NCI-H2196 (cell line): ENCODE measurements around the gene CDCA5.

Source experiments
- DNase-seq: peaks from one replicate; lab custom pipeline; 2025; ENCODE audit not compliant: unreplicated experiment; lab: John Stamatoyannopoulos, UW

CDCA5 gene

DNA sequence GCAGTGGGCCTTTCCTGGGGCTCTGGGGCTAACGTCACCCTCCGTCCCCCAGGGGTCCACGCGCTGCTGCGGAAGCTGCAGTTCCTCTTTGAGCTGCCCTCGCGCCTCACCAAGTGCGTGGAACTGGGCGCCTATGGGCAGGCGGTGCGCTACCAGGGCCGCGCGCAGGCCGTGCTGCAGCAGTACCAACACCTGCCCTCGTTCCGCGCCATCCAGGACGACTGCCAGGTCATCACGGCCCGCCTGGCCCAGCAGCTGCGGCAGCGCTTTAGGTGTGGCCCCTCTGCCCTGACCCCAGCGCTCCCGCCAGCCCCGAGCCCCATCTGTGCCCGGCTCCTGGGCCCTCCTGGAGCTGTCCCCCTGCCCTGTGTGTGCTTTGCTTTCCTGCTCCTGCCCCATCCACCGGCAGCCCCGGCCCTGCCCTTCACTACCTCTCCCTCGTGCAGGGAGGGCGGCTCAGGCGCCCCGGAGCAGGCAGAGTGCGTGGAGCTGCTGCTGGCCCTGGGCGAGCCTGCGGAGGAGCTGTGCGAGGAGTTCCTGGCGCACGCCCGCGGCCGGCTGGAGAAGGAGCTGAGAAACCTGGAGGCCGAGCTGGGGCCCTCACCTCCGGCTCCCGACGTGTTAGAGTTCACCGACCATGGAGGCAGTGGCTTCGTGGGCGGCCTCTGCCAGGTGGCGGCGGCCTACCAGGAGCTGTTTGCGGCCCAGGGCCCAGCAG, 24.1 kb upstream of the CDCA5 start:
- no peak for DNase-seq

DNA sequence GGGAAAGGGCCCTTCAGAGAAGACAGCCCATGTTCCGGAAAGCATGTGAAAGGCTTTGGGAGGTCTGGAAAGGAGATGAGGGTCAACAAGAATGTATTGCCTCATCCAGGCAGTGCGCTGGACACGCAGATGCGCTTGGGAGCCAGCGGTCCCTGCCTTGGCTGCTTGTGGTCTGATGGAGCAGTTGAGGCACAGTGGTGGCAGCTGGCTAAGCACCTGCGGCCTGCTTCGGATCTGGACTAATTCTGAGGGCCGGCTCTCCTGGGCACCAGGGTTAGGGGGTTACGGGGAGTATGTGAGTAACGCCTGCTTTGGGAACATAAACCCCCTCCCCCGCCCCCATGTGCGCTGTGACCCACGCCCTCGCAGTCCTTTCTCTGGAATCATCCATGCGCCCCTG, 23.2 kb upstream of the CDCA5 start:
- no peak for DNase-seq

DNA sequence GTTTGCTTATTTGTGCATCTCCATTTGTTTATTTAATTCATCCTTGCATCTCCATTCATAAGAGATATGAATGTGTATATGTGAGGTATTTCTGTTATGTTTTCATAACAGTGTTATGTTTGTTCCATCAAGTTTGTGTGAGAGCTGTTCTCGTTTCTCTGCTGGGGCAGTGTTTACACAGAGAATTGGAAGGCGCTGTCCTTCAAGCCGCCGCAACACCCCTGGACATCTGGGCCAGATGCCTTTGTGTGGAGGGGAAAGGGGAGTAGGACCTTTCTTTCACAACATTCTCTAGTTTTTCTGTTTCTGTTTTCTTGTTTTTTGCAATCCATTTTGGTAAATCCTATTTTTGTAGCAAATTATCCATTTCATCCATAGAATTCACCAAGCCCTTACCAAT, 20.8 kb upstream of the CDCA5 start:
- peak; percentile 18 for DNase-seq

DNA sequence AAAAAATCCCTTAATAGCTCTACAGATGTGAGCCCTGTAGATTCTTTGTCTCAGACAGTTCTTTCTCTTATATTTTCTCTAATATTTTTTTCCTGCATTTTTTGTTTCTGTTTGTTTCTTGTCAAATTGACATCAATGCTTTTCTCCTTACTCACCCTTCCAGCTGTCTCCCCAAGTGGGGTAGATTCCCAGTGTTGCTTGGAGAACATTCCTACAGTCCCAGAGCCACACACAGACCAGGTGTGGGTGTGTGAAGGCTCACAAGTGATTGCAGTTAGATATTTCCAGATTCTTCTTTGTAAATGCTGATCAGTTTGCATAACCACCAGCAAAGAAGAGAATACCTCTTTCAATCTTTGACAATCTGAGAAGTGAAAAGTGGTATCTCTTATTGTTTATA, 19.6 kb upstream of the CDCA5 start:
- DNase-seq: no peak

DNA sequence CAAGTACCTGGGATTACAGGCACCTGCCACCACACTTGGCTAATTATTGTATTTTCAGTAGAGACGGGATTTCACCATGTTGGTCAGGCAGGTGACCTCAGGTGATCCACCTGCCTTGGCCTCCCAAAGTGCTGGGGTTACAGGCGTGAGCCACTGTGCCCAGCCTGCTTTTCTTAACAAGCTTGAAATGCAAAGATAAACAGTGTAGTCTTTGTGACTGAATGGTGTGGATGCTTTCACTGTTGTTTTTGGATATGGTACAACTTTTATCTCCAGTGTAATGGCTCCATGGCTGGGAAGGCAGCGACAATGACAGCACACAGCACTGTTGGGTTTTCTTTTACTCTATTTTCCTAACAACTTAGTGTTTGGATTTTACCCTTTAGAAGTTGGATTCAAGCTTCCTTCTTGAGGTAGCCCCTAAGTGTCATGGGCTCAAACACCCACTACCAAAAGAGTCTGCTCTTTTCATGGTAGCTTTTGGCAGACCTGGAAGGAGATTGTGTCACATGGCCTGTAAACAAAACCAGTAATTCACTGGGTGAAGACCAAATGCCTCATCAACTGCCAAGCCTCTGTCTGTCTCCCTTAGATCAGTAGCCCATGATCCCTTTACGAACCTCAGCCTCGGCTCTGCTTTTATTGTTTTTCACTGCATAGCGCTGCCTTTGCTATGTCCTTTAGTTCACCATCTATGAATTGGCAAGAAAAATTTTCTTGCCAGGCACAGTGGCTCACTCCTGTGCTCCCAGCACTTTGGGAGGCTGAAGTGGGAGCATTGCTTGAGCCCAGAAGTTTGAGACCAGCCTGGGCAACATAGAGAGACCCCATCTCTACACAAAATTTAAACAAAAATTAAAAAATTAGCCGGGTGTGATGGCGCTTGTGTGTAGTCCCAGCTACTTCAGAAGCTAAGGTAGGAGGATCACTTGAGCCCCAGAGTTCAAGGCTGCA, 18.6 kb upstream of the CDCA5 start:
- DNase-seq: peak; percentile 74

DNA sequence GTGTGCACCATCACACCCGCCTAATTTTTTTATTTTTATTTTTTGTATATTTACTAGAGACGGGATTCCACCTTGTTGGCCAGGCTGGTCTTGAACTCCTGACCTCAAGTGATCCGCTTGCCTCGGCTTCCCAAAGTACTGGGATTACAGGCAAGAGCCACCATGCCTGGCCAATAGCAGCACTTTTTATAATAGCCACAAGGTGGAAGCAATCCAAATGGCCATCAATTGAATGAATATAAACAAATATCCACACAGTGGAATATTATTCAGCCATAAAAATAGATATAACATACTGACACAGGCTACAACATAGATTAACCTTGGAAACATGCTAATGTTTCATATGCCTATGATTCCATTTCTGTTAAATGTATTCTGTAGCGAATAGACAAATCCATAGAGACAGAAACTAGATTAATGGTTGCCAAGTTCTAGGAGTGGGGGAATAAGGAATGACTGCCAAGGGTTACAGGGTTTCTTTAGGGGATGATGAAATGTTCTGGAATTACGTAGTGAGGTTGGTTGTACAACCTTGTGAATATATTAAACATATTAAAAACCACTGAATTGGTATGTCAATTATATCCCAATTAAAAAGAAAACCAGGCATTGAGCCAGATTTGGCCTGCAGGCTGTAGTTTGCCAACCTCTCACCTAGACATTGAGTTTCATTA, 17.0 kb upstream of the CDCA5 start:
- DNase-seq: peak; percentile 48

DNA sequence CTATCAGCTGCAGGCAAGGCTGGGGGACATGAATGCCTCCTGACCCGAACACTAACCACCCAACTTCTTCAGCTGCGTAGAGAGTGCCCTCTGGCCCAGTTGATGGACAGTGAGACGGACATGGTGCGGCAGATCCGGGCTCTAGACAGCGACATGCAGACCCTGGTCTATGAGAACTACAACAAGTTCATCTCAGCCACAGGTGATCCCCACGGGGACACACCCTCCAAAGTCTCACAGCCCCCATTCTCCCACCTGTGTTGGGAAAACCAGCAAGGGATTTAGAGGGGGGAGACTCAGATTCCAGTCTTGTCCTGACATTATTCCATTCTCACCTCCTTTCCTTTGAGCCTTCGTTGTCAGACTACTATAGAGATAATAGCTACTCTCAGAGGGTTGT, 13.1 kb upstream of the CDCA5 start:
- no peak for DNase-seq

DNA sequence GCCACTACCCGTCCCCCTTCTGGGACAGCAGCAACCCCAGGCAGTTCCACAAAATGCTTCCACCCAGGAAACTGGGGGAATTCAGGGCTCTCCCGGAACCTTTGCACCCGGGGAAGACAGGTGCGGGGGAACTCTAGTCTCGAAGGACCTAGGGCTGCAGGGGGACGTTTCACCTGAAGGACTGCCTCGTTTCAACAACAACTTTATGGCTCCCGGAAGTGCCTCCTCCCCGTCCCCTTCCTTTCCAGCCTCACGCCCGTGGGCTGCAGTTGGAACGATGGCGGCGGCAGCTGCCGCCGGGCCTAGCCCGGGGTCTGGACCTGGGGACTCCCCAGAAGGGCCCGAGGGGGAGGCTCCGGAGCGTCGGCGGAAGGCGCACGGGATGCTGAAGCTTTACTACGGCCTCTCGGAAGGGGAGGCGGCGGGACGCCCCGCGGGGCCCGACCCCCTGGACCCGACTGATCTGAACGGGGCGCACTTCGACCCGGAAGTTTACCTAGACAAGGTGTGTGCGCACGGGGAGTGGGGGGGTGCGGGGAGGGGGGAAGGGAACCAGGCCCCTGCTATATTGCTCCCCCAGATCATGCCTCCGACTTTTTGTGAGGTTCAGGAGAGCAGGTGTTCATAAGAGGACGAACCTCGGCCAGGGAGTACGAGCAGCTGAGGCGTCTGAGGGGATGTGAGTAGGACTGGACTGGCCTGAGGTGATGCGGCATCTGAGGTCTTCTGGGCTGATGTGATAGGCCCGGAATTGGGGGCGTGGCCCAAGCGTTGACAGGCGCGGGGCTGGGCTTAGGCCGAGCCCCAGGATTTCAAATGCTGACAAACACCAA, 12.3 kb upstream of the CDCA5 start, which contains the start of gene VPS51:
Gene VPS51, plus strand, starts transcription at position 241 of the 833 bp plus-strand sequence. Its CDS starts 37 bp downstream, at position 278.
- peak; percentile 89 for DNase-seq

DNA sequence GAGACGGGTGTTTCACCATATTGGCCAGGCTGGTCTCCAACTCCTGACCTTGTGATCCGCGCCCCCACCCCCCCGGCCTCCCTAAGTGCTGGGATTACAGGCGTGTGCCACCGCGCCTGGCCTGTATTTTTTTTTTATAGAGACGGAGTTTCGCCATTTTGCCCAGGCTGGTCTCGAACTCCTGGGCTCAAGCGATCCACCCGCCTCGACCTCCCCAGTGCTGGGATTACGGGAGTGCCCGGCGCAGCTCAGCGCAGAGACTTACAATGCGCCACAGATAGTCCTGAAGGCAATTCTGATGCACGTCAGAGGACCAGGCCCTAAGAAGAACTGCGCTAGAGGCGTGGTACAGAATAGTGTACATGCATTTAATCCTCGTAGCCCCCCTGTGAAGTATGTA, 11.6 kb upstream of the CDCA5 start:
- no peak for DNase-seq

DNA sequence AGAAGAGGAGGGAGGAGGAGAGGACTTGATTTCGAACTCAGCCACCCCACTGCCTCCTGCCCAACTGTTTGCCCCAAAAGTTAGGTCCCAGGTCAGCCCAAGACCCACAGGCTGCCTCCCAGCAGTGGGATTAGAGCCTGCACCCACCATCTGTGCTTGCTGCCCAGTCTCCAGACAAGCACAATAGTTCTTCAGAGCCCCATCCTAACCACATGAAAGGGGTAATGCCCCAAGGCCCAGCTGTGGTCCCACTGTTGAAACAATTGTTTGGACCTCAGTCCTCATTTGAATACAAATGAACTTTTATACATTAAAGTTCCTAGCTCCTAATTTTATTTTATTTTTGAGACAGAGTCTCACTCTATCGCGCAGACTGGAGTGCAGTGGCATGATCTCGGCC, 6.8 kb upstream of the CDCA5 start:
- DNase-seq: no peak

DNA sequence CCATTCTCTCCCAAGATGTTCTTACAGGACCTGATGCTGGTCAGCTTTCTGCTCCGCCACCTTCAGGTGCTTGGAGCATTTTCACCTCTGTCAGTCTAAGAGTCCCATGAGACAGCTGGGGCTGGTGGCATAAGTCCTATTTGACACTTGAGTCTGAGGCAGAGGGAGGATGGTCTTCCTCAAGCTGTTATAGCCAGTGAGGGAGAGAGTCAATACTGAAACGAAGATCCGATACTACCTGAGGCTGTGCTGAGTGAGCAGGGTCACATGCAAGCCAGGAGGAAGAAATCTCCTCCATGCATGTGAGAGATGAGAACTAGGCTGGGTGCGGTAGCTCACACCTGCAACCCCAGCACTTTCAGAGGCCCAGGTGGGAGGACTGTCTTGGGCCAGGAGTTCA, 5.8 kb upstream of the CDCA5 start:
- no peak for DNase-seq

DNA sequence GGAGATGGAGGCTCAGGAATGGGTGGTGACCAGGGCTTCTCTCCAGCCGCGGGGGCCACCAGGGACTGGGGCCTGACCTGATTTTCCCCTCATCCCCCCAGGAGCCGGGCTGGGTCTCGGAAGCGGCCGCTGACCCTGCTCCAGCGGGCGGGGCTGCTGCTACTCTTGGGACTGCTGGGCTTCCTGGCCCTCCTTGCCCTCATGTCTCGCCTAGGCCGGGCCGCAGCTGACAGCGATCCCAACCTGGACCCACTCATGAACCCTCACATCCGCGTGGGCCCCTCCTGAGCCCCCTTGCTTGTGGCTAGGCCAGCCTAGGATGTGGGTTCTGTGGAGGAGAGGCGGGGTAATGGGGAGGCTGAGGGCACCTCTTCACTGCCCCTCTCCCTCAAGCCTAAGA, 4.0 kb upstream of the CDCA5 start:
- DNase-seq: no peak

DNA sequence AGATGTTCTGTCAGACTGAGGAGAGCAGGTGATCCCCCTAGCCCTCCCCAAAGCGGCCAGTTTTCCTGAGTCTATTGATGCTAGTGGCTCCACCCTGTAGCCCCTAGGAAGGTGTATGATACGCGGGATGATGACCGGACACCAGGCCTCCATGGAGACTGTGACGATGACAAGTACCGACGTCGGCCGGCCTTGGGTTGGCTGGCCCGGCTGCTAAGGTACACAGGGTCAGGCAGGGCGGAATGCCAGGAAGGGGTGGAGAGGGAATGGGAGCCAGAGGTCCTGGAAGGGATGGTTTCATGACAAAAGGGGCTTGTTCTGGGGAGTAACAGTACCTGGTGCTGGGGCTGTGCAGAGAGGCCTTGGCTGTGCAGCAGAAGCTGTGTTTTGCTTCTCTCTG, 3.4 kb upstream of the CDCA5 start:
- DNase-seq: no peak

DNA sequence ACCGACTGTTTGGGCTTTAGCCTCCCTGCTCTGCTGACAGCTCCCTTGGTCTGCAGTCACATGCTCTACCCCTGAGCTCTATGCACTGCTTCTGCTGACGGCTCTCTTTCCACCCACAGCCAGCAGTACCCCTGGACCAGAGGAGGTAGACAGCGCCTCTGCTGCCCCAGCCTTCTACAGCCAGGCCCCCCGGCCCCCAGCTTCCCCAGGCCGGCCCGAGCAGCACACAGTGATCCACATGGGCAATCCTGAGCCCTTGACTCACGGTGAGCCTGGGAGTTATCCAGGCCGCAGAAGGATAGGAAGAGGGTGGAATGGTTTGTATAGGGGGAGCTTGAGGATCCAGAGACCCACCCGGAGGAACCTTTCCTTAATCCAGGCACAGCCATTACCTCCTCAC, 3.0 kb upstream of the CDCA5 start:
- no peak for DNase-seq

DNA sequence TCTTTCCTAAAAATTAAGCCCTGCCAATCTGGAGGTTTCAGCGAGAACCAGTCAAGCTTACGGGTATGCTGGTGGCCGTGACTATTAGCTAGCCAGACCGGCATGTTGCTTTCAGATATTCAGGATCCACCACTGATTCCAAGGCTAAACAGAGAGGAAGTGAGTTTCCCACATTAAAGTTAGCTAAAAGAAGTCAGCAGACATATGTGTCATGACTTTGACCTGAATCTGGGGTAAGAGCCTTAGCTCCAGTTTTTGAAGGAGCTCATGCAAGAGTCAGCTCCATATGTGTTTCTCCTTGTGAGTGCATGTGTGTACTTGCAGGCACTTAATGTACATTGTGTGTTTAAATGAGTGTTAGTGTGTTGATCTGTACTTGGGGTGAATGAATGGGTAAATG, 1.6 kb upstream of the CDCA5 start:
- no peak for DNase-seq

DNA sequence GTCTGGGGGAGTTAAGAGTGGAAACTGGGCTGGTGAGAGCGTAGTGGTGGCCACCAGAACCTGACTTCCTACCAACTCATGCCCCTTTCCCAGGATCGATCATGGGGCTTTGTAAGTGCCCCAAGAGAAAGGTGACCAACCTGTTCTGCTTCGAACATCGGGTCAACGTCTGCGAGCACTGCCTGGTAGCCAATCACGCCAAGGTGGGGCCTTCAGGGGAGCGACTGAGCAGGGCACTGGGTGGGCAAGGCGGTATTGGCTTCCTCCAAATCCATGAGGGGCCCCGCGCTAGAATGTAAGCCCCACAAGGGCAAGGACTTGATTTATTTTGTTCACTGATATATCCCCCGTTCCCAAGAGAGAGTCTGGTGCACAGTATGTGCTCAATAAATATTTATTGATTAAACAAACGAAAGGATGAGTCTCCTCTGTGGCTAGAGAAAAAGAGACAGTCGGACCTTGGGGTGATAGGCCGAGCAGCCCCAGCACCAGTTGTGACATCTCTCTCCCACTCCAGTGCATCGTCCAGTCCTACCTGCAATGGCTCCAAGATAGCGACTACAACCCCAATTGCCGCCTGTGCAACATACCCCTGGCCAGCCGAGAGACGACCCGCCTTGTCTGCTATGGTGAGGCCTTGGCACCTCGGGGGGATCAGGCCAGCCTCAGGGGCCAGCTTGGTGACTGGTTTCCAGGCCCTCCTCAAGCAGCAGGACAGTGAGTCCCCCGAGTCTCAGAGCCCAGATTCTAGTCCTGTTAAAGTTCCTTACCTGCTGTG, 947 bp upstream of the CDCA5 start:
- DNase-seq: no peak

DNA sequence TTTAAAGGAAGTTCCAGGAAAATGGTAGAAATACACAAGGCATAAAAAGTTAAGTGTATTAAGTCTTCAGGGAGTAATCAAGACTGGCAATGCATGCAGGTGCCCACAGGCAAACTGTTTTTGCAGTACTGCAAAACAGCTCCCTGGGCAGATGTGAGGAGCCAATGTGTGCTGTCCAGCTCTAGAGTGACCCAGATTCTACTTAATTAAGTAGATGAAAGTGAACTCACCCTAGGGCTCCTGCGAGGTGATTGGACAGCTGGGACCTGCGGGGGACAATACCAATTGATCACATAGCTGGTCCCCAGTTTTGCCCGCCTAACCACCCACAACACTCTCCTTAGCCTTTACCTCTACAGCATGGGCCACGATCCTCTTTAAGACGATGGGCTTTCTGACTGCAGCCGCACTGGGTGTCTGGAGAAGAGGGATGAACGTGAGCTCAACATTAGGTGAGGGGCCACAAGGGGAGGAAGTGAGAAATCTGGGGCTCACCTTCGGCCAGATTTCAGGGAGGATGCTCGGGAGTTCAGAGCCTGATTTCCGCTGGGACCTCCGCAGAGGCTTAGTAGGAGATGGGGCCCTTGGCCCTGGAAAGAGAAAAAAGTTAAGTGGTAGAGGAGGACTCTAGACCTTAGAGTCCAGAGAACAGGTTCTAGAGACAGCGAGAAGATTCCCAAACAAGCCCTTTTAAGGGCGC, 556 bp downstream of the CDCA5 start:
- DNase-seq: no peak

DNA sequence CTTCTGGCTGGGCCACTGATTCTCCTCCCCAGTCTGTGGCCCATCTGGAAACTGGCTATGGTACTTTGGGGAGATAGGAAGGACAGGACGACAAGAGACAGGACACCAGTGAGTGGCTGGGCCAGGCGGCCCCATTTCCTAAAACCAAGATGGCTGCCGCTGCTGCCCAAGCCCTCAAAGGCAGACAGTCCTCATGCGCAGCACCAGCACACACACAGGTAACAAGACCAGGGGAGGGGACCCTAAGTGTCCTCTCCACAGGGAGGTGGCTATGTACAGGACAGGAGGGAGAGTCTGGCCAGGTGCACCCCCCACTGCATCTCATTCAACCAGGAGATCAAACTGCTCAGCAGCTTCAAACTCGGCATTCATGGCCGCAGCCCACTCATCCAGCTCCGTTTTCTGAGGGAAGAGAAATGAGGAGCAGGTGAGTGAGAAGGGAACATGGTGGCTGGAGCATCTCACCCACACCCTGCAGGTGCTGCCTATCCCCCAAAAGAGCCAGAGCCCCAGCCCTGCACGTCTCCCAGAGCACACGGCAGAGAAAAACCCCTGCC, 5.0 kb downstream of the CDCA5 start:
- no peak for DNase-seq

DNA sequence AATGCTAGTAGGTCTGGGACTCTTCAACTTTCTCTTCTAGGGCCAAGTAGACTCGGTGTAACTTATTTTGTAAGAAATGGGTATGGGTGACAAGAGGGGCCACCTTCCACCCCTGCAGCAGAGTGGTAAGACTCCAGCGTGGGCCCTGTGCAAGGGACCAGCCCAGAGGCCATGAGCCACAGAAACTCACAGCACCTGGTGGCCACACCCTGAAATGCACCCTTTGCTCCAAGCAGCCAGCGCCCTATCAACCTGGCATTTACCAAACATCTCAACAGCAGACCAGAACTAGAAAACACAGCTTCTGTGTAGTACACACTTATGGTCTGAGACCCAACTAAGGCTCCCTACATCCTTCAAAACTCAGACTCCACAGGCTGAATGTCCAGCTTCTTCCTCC, 5.7 kb downstream of the CDCA5 start:
- peak; percentile 56 for DNase-seq
